ENCODE results near the gene USP12. TPM values are rescaled to one million over a fixed set of nuclear protein-coding genes. Genes with fewer than 3 reads are reported as not detected.

USP12 gene
- total RNA-seq, 4 donors from 2014 or later, result 25.9 to 57.2 (median 47.8) TPM

- intact Hi-C loops (cut with DNase I; ENCODE audit: low total_unique reads), result no loop called here
- Histone ChIP-seq H3K27me3 (no peaks in the 10 kb centered on the region), H3K36me3 (no peaks in the 10 kb centered on the region), H3K4me1 (peaks cover 26 to 53% (median 37%) of the 10 kb centered on the region in 4 donors), H3K27ac (peak overlapping the region; percentile 93 to 97 (median 94)), H3K9me3 (no peaks in the 10 kb centered on the region), H3K4me3 (peak overlapping the region; percentile 80 to 93 (median 90))
- peak; percentile 49 for DNase-seq
- 0% methylated on average over 34 of the region's 56 CpGs; no CpG with 5 or more reads in 1 of the 2 donors for WGBS, 2 donors (ENCODE audit: low coverage in 1 of 2)
- in situ Hi-C loops (cut with MboI; ENCODE audit: low pct_ligation_motif_present in 1 of 4, low pct_unique_long_range_greater_than_20kb in 1 of 4, low sequenced_read_pairs in 3 of 4), result loop anchor here in 2 of 4 donors (25.0 kb wide), 2 partner anchors 92 to 183 kb away; partner anchors contain the start of genes RASL11A (in 1 of the 2) and RPL21 (in 1 of the 2)
- TF ChIP-seq POLR2AphosphoS5 (IDR thresholded peaks at IDR 0.05) (peak in 2 of 3 donors; percentile 31 to 38), POLR2A (IDR thresholded peaks at IDR 0.05) (peak; percentile 24), EP300 (IDR thresholded peaks at IDR 0.05; ENCODE audit: low read depth) (no peak), CTCF (IDR thresholded peaks at IDR 0.05) (no peak)
Measured at GRCh38 chr13:27170516-27171243, 931 bp downstream of the USP12 start.

GRCh38 chr13:27170221-27170515 lies 1.4 kb downstream of the USP12 start:
- intact Hi-C loops (cut with DNase I; ENCODE audit: low total_unique reads) (no loop called here), in situ Hi-C loops (cut with MboI; ENCODE audit: low pct_ligation_motif_present in 1 of 4, low pct_unique_long_range_greater_than_20kb in 1 of 4, low sequenced_read_pairs in 3 of 4) (loop anchor here in 2 of 4 donors (25.0 kb wide), 2 partner anchors 92 to 183 kb away; partner anchors contain the start of genes RASL11A (in 1 of the 2) and RPL21 (in 1 of the 2))
- Histone ChIP-seq H3K27me3 (no peaks in the 10 kb centered on the region), H3K9me3 (no peaks in the 10 kb centered on the region), H3K27ac (peak overlapping the region; percentile 93 to 97 (median 94)), H3K4me1 (peaks cover 26 to 58% (median 39%) of the 10 kb centered on the region in 4 donors), H3K36me3 (no peaks in the 10 kb centered on the region), H3K4me3 (peak overlapping the region; percentile 80 to 93 (median 90))
- WGBS, 2 donors (ENCODE audit: low coverage in 1 of 2), result 0 to 6% methylated on average over 3 to 4 of the region's 4 CpGs
- no peak for DNase-seq
- TF ChIP-seq CTCF (IDR thresholded peaks at IDR 0.05), result no peak
- TF ChIP-seq EP300 (IDR thresholded peaks at IDR 0.05; ENCODE audit: low read depth), result no peak
- TF ChIP-seq POLR2AphosphoS5 (IDR thresholded peaks at IDR 0.05), result no peak

GRCh38 chr13:27168906-27169657 lies 2.5 kb downstream of the USP12 start:
- TF ChIP-seq EP300 (IDR thresholded peaks at IDR 0.05; ENCODE audit: low read depth) (no peak), POLR2AphosphoS5 (IDR thresholded peaks at IDR 0.05) (no peak)
- in situ Hi-C loops (cut with MboI; ENCODE audit: low pct_ligation_motif_present in 1 of 4, low pct_unique_long_range_greater_than_20kb in 1 of 4, low sequenced_read_pairs in 3 of 4), result loop anchor here in 2 of 4 donors (25.0 kb wide), 2 partner anchors 93 to 182 kb away; partner anchors contain the start of genes RASL11A (in 1 of the 2) and RPL21 (in 1 of the 2)
- intact Hi-C loops (cut with DNase I; ENCODE audit: low total_unique reads), result loop anchor here (10.0 kb wide), 1 partner anchor 144 kb away; no protein-coding TSS in a partner anchor

GRCh38 chr13:27168086-27168485 lies 3.5 kb downstream of the USP12 start:
- TF ChIP-seq POLR2AphosphoS5 (IDR thresholded peaks at IDR 0.05) (no peak), CTCF (IDR thresholded peaks at IDR 0.05) (no peak), EP300 (IDR thresholded peaks at IDR 0.05; ENCODE audit: low read depth) (no peak), POLR2A (IDR thresholded peaks at IDR 0.05) (no peak)
- no peak for DNase-seq
- intact Hi-C loops (cut with DNase I; ENCODE audit: low total_unique reads) (loop anchor here (10.0 kb wide), 1 partner anchor 143 kb away; no protein-coding TSS in a partner anchor), in situ Hi-C loops (cut with MboI; ENCODE audit: low pct_ligation_motif_present in 1 of 4, low pct_unique_long_range_greater_than_20kb in 1 of 4, low sequenced_read_pairs in 3 of 4) (loop anchor here in 2 of 4 donors (25.0 kb wide), 2 partner anchors 94 to 181 kb away; partner anchors contain the start of genes RASL11A (in 1 of the 2) and RPL21 (in 1 of the 2))
- Histone ChIP-seq H3K4me3 (no peak overlapping the region), H3K9me3 (no peaks in the 10 kb centered on the region), H3K27me3 (no peaks in the 10 kb centered on the region), H3K4me1 (peaks cover 26 to 78% (median 45%) of the 10 kb centered on the region in 4 donors), H3K27ac (peak overlapping the region; percentile 93 to 97 (median 94)), H3K36me3 (no peaks in the 10 kb centered on the region)
- WGBS, 2 donors (ENCODE audit: low coverage in 1 of 2), result 35% methylated on average over 6 of the region's 6 CpGs; no CpG with 5 or more reads in 1 of the 2 donors

More at GRCh38 chr13:27168906-27169657, 2.5 kb downstream of the USP12 start:
- WGBS, 2 donors (ENCODE audit: low coverage in 1 of 2), result 28 to 37% methylated on average over 6 to 8 of the region's 8 CpGs
- no peaks in the 10 kb centered on the region for H3K36me3 ChIP-seq
- peak overlapping the region; percentile 93 to 97 (median 94) for H3K27ac ChIP-seq
- peak; percentile 41 for DNase-seq
- no peaks in the 10 kb centered on the region for H3K27me3 ChIP-seq
- H3K9me3 ChIP-seq, result no peaks in the 10 kb centered on the region
- H3K4me1 ChIP-seq, result peaks cover 26 to 69% (median 44%) of the 10 kb centered on the region in 4 donors
- peak overlapping the region in 1 of 4 donors; percentile 3 for H3K4me3 ChIP-seq
